Eye (tissue), 1 donor: Measurements from ENCODE around the gene BLTP2.
"Not testable (repeated sequence)": the region's sequence is repeated elsewhere in the genome, so short reads cannot be mapped to it uniquely, and the experiment has no call there.

Source experiments
- DNase-seq: peaks from one replicate; pipeline ENCODE4 v3.0.0-alpha.2; 2015

The BLTP2 gene

DNA sequence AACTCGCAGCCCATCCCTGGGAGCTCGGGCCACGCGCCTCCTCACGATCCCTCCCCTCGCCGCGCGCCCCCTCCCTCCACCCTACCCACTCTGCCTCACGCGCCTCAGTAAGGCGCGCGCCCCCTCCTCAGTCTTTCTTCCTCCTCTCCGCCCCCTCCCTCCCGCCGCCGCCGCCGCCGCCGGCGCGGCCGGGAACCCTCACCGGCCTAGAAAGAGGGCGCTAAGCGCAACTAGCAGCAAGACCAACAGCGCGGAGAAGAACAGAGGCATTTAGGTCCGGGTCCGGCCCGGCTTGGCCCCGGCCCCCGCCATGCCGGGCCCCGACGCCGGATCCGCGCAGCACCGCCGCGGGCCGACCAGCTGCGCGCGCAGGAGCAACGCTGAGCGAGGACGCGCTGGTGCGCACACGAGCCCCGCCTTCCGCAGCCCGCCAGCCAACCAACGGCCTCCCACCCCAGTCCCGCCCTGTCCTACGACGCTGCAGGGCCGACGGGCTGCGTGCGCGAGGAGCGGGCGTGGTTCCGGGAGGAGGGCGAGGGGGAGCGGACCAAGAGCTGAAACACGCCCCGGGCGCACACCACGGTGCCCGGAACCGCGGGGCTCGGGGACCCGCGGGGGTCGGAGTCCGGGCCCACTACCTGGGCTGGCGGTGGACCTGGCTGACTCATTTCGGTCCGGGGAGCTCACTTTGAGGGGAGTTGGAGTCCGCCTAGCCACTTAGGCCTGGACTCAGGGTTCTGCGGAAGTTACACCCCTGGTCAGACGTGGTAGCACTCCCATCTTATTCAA is at the start of gene BLTP2:
Gene BLTP2, minus strand, starts transcription at position 372 of the 789 bp plus-strand sequence. Its CDS starts 102 bp downstream, at position 270.
- DNase-seq, result peak; percentile 97

GRCh38 chr17:28693869-28694268 is 48.9 kb upstream of the BLTP2 start:
- DNase-seq, result no peak

- no peak for DNase-seq
Measured at GRCh38 chr17:28689011-28689410, 44.1 kb upstream of the BLTP2 start.

GRCh38 chr17:28688481-28688880 is 43.5 kb upstream of the BLTP2 start:
- DNase-seq, result no peak

- no peak for DNase-seq
Measured at GRCh38 chr17:28686296-28686695, 41.3 kb upstream of the BLTP2 start.

DNA sequence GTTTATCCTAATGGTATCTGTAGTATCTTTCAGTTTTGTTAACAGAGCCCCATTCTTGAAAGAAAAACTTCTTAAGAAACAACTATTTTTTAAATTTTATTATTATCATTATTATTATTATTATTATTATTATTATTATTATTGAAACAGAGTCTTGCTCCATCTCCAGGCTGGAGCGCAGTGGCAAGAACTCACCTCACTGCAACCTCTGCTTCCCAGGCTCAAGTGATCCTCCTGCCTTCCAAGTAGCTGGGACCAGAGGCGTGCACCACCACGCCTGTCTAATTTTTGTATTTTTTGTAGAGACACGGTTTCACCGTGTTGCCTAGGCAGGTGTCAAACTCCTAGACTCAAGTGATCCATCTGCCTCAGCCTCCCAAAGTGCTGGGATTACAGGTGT is 40.4 kb upstream of the BLTP2 start:
- no peak for DNase-seq

DNA sequence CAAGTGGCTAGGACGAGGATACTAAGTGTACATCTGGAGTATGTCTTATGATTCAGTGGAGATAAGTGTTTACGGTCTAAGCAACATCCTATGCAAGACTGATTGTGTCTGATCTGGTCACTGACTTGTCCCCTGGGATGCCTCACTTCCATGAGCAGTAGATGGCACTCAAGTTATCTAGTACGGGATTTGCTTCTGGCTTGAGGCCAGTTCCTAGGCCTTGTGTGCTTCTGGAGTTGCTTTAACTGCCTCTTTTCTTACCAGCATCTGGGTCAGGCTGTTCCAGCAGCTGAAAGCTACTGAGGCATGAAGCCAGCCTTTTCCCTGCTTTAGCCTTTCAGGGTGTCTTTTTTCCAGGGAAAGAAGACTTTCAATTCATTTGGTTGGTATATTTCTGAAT is 40.0 kb upstream of the BLTP2 start:
- DNase-seq, result peak; percentile 42

DNA sequence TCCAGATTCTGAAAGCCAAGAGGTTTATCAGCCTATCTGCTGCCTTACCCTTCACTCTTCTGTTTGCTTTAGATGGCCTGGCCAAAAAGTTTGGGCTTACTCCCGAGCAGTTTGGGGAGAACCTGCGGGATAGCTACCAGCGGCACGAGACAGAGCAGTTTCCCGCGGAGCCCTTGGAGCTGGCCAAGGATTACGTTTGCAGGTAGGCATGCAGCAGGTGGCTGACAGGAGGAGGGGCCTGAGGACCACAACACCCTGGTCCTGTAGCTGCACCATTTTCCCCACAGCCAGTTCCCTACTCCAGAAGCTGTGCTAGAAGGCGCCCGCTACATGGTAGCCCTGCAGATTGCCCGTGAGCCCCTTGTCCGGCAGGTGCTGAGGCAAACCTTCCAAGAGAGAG is 37.7 kb upstream of the BLTP2 start:
- no peak for DNase-seq

GRCh38 chr17:28675980-28676379 is 31.0 kb upstream of the BLTP2 start:
- DNase-seq, result no peak

GRCh38 chr17:28675490-28675889 is 30.5 kb upstream of the BLTP2 start:
- no peak for DNase-seq

- no peak for DNase-seq
Measured at GRCh38 chr17:28669918-28670317, 25.0 kb upstream of the BLTP2 start.

DNA sequence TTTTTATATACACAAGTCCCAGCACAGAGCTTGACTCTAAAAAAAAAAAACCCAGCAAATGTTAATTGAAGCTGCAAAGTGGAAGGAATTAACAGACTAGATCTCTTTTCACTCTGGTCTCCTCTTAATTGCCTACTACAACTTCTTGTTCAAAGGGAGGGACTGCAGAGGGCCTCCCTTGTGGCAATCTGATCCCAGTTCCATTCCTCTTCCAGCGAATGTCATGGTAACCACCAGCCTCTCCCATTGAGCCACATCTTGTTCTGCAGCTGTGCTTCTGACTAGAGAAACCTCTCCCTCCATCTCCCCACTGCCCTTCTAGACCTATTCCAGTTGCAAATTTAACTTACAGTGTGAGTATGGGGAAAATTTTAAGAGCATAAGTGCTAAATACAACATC is 22.9 kb upstream of the BLTP2 start:
- DNase-seq, result no peak

DNA sequence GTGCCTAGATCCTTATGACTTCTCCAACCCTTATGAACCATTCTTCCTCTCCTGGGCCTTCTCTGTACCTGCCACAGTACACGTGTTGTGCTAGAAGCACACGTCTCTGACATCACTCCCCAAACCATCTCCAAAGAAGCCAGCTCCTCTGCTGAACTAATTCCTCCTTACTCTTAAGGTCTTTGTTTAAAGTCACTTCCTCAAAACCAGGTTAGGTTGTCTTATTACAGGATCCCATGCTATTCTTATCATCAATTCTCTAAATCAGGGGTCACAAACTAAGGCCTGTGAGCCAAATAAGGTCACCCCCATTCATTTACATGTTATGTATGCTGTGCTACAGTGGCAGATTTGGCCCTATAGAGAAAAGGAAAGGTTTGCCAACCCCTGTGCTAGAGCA is 21.0 kb upstream of the BLTP2 start:
- DNase-seq, result no peak

DNA sequence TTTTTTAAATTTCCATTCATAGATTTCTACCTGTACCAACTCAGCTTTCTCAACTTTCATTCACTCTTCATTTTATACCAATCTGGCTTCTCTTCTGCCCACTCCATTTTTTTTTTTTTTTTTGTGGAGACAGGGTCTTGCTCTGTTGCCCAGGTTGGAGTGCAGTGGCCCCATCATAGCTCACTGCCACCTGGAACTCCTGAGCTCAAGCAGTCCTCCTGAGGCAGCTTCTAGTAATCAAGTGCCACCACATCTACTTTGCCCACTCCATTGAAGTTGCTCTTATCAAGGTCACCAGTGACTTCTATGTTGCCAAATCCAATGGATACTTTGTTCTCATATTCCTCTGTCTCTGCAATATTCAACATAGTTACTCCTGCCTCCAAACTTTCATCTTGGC is 18.8 kb upstream of the BLTP2 start:
- DNase-seq, result no peak

GRCh38 chr17:28662527-28662829 is 17.5 kb upstream of the BLTP2 start:
- no peak for DNase-seq

DNA sequence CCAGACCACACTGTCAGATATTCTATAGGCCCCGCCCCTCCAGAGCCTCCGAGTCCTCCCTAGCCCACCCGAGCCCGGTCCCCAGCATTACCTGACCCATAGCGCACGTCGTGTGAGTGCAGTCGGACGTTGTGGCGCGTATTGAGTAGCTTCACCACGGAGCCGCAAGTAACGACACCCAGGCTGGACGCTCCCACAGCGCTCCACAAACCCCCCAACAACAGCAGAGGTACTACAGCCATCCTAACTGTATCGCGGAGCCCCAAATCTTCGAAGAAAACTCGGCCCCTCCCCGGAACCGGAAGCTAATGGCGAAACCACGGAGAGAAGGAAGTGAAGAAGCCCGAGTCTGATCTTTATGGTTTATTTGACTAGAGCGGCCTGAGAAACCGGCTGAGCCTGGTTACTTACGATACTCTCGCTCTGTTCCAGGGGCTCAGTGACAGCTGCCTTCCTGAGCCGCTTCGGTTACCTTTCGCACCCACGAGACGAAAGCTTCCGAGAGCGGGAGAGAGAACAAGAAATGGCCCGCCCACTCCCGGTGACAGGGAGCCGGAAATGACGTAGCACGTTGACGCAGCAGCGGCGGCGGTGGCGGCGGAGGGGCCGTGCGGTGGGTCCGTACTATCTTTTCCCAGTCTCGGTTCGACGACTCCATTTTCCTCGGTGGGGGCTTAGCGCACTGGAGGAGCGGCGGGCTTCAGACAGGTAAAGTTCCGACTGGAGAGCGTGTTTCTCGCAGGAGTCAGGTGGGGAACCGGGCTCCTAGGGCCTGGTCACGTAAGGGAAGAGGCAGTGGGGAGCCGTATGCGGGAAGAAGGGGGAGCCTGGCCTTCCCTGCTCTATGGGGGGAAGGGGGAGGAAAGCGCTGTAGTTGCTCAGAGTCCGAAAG is 16.9 kb upstream of the BLTP2 start, which contains the start of the genes SDF2 and SUPT6H:
Gene SDF2, minus strand, starts transcription at position 272 of the 892 bp plus-strand sequence. Its CDS starts 30 bp downstream, at position 242.
Gene SUPT6H, plus strand, starts transcription at position 571 of the 892 bp plus-strand sequence. CDS start 11,197 bp downstream, outside the sequence.
- peak; percentile 98 for DNase-seq

- not testable (repeated sequence) for DNase-seq
Measured at GRCh38 chr17:28659497-28659881, 14.5 kb upstream of the BLTP2 start.

DNA sequence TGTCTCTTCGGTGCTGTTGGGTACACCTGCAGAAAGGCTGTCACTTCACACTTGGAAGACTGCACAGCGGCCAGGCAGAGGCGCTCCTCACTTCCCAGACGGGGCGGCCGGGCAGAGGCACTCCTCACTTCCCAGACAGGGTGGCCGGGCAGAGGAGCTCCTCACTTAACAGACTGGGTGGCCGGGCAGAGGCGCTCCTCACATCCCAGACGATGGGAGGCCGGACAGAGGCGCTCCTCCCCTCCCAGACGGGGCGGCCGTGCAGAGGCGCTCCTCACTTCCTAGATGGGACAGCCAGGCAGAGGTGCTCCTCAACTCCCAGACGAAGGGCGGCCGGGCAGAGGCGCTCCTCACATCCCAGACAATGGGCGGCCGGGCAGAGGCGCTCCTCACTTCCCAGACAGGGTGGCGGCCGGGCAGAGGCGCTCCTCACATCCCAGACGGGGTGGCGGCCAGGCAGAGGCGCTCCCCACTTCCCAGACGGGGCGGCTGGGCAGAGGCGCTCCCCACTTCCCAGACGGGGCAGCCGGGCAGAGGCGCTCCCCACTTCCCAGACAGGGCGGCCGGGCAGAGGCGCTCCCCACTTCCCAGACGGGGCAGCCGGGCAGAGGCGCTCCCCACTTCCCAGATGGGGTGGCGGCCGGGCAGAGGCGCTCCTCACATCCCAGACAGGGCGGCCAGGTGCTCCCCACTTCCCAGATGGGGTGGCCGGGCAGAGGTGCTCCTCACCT is 14.0 kb upstream of the BLTP2 start:
- DNase-seq, result not testable (repeated sequence)

GRCh38 chr17:28658342-28658741 is 13.4 kb upstream of the BLTP2 start:
- DNase-seq, result not testable (repeated sequence)

DNA sequence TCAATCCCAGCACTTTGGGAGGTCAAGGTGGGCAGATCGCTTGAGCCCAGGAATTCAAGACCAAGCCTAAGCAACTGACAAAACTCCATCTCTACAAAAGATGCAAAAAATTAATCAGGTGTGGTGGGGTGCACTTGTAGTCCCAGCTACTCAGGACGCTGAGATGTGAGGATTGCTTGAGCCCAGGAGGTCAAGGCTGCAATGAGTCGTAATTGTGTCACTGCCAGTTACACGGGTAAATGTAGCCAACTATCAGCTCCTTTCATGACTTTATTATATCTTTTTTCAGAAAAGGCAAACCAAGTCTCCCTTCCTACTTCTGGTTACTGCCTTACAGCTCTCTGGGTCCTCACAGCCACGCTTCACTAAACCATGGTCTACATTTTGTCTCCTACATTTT is 12.8 kb upstream of the BLTP2 start:
- no peak for DNase-seq

DNA sequence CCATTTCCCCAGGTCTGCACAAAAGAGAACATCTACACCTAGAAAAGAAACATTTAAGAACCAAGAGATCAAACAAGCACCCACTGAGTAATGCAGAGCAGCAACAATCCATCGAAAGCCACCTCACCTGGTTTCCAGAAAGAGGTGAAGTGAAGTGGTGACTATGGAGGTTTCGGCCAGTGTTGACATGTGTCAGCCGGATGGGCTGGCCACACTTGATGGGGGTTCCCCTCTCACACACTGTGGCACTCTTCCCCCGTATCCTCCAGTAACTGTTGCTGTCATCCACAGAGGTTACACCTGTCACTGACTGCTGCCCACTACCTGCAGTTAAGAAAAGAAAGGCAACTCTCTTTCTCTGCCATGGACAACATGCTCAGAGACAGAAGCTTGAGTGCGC is 10.2 kb upstream of the BLTP2 start:
- no peak for DNase-seq

DNA sequence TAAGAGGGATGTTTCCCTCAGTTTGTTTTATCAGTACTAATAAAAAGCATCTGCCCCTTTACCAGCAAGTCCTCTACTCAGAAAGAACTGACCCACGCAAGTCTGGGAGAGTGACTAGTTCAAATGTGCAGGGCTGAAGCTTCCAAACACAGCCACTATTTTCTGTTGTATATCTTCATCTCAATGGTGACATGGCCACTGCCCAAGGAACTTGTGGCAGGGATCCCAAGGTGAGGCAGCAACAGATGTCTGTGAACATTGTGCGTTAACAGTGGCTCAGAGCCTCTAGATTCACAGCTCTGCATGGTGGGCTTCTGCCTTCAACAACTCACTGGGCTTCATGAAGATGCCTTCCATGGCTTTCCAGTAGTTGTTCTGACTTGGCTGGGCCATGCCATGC is 3.7 kb upstream of the BLTP2 start:
- no peak for DNase-seq

GRCh38 chr17:28646039-28646754 is 1.2 kb upstream of the BLTP2 start:
- peak; percentile 3 for DNase-seq
